GM10847 (cell line): Measurements from ENCODE around the gene HILPDA.

Experiments
- POLR2A ChIP-seq: IDR thresholded peaks from 2 replicates; pipeline ENCODE4 v1.6.1; 2011; ENCODE audit not compliant: insufficient read length; ENCODE audit errors: extremely low read depth

The HILPDA gene

GRCh38 chr7:128424686-128425275, 30.9 kb upstream of the HILPDA start:
- TF ChIP-seq POLR2A, result no peak

- no peak for TF ChIP-seq POLR2A
Measured at GRCh38 chr7:128425850-128426249, 29.8 kb upstream of the HILPDA start.

GRCh38 chr7:128427289-128427891, 28.3 kb upstream of the HILPDA start:
- no peak for TF ChIP-seq POLR2A

- no peak for TF ChIP-seq POLR2A
Measured at GRCh38 chr7:128430207-128430606, 25.5 kb upstream of the HILPDA start.

GRCh38 chr7:128431221-128431620, 24.5 kb upstream of the HILPDA start:
- TF ChIP-seq POLR2A, result no peak

GRCh38 chr7:128431754-128432153, 23.9 kb upstream of the HILPDA start:
- TF ChIP-seq POLR2A, result no peak

- TF ChIP-seq POLR2A, result no peak
Measured at GRCh38 chr7:128434413-128435326, 21.0 kb upstream of the HILPDA start.

GRCh38 chr7:128435327-128435686, 20.4 kb upstream of the HILPDA start:
- TF ChIP-seq POLR2A, result no peak

GRCh38 chr7:128437426-128438332, 18.0 kb upstream of the HILPDA start:
- no peak for TF ChIP-seq POLR2A

GRCh38 chr7:128442356-128442755, 13.3 kb upstream of the HILPDA start:
- TF ChIP-seq POLR2A, result no peak

- TF ChIP-seq POLR2A, result no peak
Measured at GRCh38 chr7:128443831-128444600, 11.7 kb upstream of the HILPDA start.

GRCh38 chr7:128446306-128446705, 9.4 kb upstream of the HILPDA start:
- TF ChIP-seq POLR2A, result no peak

GRCh38 chr7:128447941-128448564, 7.6 kb upstream of the HILPDA start:
- no peak for TF ChIP-seq POLR2A

GRCh38 chr7:128448751-128449302, 6.9 kb upstream of the HILPDA start:
- TF ChIP-seq POLR2A, result no peak
